GM19240 (cell line): ENCODE results near the gene SNCG.
"Not testable (repeated sequence)": the region's sequence is repeated elsewhere in the genome, so short reads cannot be mapped to it uniquely, and the experiment has no call there.

Experiments used
- DNase-seq: peaks from one replicate; pipeline ENCODE4 v3.0.0; 2011; ENCODE audit warnings: low spot score; ENCODE audit not compliant: insufficient read length

Gene SNCG

GRCh38 chr10:86958116-86958900 is at the start of gene SNCG:
Gene SNCG (plus strand): TSS chr10:86958599. CDS start chr10:86958698, 99 bp downstream.
- DNase-seq: no peak

GRCh38 chr10:86914734-86915133 is 43.7 kb upstream of the SNCG start:
- DNase-seq: no peak

GRCh38 chr10:86918022-86918471 is 40.4 kb upstream of the SNCG start:
- DNase-seq: no peak

- DNase-seq: no peak
These were observed 35.8 kb upstream of the SNCG start for GRCh38 chr10:86922553-86922961.

GRCh38 chr10:86929468-86930380 is 28.7 kb upstream of the SNCG start:
- DNase-seq: no peak

GRCh38 chr10:86931872-86932271 is 26.5 kb upstream of the SNCG start:
- DNase-seq: no peak

- DNase-seq: no peak
These were observed 25.7 kb upstream of the SNCG start for GRCh38 chr10:86932674-86933073.

GRCh38 chr10:86934162-86934711 is 24.2 kb upstream of the SNCG start:
- not testable (repeated sequence) for DNase-seq

- no peak for DNase-seq
These were observed 21.5 kb upstream of the SNCG start for GRCh38 chr10:86936661-86937501.

- DNase-seq: no peak
These were observed 20.8 kb upstream of the SNCG start for GRCh38 chr10:86937502-86938154.

GRCh38 chr10:86938260-86938659 is 20.1 kb upstream of the SNCG start:
- DNase-seq: no peak

- not testable (repeated sequence) for DNase-seq
These were observed 18.3 kb upstream of the SNCG start for GRCh38 chr10:86940076-86940475.

GRCh38 chr10:86940677-86941076 is 17.7 kb upstream of the SNCG start:
- DNase-seq: no peak

GRCh38 chr10:86941426-86941825 is 17.0 kb upstream of the SNCG start:
- DNase-seq: no peak

- DNase-seq: no peak
These were observed 16.4 kb upstream of the SNCG start for GRCh38 chr10:86941991-86942421.

- DNase-seq: no peak
These were observed 15.7 kb upstream of the SNCG start for GRCh38 chr10:86942441-86943315.

- DNase-seq: no peak
These were observed 14.9 kb upstream of the SNCG start for GRCh38 chr10:86943316-86944030.

GRCh38 chr10:86944031-86944419 is 14.4 kb upstream of the SNCG start:
- no peak for DNase-seq

GRCh38 chr10:86944471-86944870 is 13.9 kb upstream of the SNCG start:
- no peak for DNase-seq
